Measurements from ENCODE around the gene GCNT2. TPM values are rescaled to one million over a fixed set of nuclear protein-coding genes. Genes with fewer than 3 reads are reported as not detected.

The GCNT2 gene
- total RNA-seq, 1 donor from 2014 or later, result 13.2 TPM

DNA sequence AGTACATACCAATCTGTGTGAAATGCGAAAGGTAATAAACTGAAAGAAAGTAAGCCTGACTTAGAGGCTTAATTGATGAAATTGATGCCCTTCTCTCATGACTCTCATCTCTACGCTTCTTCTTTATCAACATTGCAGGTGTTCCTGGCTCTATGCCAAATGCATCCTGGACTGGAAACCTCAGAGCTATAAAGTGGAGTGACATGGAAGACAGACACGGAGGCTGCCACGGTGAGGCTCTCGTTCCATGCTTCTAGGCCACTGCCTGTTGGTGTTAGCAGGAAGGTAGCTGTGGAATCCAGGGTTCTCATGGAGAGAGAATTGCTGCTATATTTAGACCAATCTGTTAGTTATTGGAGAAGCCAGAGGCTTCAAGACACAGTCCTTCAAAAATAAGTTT lies 100.1 kb downstream of the GCNT2 start:
- H3K27ac Mint-ChIP-seq (ENCODE audit: unreplicated experiment), result peak overlapping the region; percentile 34
- H3K36me3 Mint-ChIP-seq (ENCODE audit: unreplicated experiment), result peaks cover 10% of the 10 kb centered on the region
- H3K9me3 Mint-ChIP-seq (ENCODE audit: unreplicated experiment), result peaks cover 6% of the 10 kb centered on the region
- no peaks in the 10 kb centered on the region for H3K4me1 Mint-ChIP-seq (ENCODE audit: low read depth, unreplicated experiment)
- DNase-seq, result no peak
- H3K27me3 Mint-ChIP-seq (ENCODE audit: unreplicated experiment), result no peaks in the 10 kb centered on the region
- H3K4me3 Mint-ChIP-seq (ENCODE audit: unreplicated experiment), result no peak overlapping the region
- TF ChIP-seq, protein P1, sequence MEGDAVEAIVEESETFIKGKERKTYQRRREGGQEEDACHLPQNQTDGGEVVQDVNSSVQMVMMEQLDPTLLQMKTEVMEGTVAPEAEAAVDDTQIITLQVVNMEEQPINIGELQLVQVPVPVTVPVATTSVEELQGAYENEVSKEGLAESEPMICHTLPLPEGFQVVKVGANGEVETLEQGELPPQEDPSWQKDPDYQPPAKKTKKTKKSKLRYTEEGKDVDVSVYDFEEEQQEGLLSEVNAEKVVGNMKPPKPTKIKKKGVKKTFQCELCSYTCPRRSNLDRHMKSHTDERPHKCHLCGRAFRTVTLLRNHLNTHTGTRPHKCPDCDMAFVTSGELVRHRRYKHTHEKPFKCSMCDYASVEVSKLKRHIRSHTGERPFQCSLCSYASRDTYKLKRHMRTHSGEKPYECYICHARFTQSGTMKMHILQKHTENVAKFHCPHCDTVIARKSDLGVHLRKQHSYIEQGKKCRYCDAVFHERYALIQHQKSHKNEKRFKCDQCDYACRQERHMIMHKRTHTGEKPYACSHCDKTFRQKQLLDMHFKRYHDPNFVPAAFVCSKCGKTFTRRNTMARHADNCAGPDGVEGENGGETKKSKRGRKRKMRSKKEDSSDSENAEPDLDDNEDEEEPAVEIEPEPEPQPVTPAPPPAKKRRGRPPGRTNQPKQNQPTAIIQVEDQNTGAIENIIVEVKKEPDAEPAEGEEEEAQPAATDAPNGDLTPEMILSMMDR (IDR thresholded peaks at IDR 0.05; ENCODE audit: partially characterized antibody, unreplicated experiment), result no peak

DNA sequence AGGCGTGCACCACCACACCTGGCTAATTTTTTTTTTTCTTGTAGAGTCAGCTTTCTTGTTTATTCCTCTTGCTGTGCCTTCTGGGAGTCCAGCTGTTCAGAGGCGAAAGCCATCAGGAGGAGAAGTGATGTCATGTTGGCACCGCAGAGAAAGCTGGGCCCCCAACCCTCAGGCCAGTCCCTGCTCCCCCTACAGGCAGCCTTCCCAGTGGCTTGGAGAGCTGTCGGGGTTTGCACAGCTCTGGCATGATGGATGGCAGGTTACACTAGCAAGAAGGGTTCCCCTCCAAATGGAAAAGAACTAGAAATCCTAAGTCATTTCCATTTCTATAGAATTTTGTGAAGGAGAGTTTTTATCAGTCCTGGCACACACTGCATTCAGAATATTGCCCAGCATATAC lies 100.7 kb downstream of the GCNT2 start:
- Mint-ChIP-seq H3K27me3 (ENCODE audit: unreplicated experiment) (no peaks in the 10 kb centered on the region), H3K9me3 (ENCODE audit: unreplicated experiment) (peaks cover 6% of the 10 kb centered on the region), H3K4me3 (ENCODE audit: unreplicated experiment) (no peak overlapping the region), H3K27ac (ENCODE audit: unreplicated experiment) (no peak overlapping the region), H3K4me1 (ENCODE audit: low read depth, unreplicated experiment) (peaks cover 3% of the 10 kb centered on the region), H3K36me3 (ENCODE audit: unreplicated experiment) (peaks cover 10% of the 10 kb centered on the region)
- no peak for DNase-seq
- TF ChIP-seq, protein P1 (IDR thresholded peaks at IDR 0.05; ENCODE audit: partially characterized antibody, unreplicated experiment), result no peak

DNA sequence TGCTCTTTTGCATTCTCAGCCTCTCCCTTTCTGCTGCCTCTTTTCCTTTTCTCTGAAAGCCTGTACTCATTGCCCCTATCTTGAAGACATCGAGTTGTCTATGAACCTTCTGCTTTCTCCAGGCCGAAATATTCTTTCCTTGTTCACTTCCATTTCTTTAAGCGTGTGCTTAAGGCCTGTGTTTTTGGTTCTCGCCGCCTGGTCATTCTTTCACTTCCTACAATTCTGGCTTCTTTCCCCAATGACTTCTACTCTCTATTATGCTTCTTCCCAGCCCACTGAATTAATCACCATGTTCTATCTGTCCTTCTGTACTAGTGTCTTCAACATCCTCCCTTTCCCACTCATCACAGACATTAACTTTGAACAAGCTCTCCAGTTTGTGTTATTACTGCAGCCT lies 103.7 kb downstream of the GCNT2 start:
- no peaks in the 10 kb centered on the region for H3K27me3 Mint-ChIP-seq (ENCODE audit: unreplicated experiment)
- no peak overlapping the region for H3K27ac Mint-ChIP-seq (ENCODE audit: unreplicated experiment)
- H3K36me3 Mint-ChIP-seq (ENCODE audit: unreplicated experiment), result peaks cover 10% of the 10 kb centered on the region
- no peak for DNase-seq
- H3K4me3 Mint-ChIP-seq (ENCODE audit: unreplicated experiment), result no peak overlapping the region
- TF ChIP-seq, protein P1 (IDR thresholded peaks at IDR 0.05; ENCODE audit: partially characterized antibody, unreplicated experiment), result no peak
- peaks cover 3% of the 10 kb centered on the region for H3K4me1 Mint-ChIP-seq (ENCODE audit: low read depth, unreplicated experiment)
- H3K9me3 Mint-ChIP-seq (ENCODE audit: unreplicated experiment), result peaks cover 2% of the 10 kb centered on the region

DNA sequence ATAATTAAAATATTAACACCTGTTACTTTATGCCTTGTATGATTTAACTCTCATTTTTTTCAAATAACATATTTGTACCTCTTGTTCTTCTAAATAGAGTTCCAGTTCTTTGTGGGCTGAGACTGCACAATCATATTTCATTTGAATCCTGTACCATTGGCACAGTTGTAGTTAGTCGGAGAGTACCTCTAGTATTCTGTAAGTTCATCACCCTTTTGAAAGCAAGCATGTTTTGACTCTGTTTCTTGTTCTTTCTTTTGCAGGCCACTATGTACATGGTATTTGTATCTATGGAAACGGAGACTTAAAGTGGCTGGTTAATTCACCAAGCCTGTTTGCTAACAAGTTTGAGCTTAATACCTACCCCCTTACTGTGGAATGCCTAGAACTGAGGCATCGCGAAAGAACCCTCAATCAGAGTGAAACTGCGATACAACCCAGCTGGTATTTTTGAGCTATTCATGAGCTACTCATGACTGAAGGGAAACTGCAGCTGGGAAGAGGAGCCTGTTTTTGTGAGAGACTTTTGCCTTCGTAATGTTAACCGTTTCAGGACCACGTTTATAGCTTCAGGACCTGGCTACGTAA lies 105.1 kb downstream of the GCNT2 start:
- H3K9me3 Mint-ChIP-seq (ENCODE audit: unreplicated experiment), result peaks cover 2% of the 10 kb centered on the region
- no peak for DNase-seq
- no peaks in the 10 kb centered on the region for H3K27me3 Mint-ChIP-seq (ENCODE audit: unreplicated experiment)
- TF ChIP-seq, protein P1 (IDR thresholded peaks at IDR 0.05; ENCODE audit: partially characterized antibody, unreplicated experiment), result no peak
- peaks cover 3% of the 10 kb centered on the region for H3K4me1 Mint-ChIP-seq (ENCODE audit: low read depth, unreplicated experiment)
- H3K4me3 Mint-ChIP-seq (ENCODE audit: unreplicated experiment), result no peak overlapping the region
- H3K36me3 Mint-ChIP-seq (ENCODE audit: unreplicated experiment), result peaks cover 10% of the 10 kb centered on the region
- H3K27ac Mint-ChIP-seq (ENCODE audit: unreplicated experiment), result no peak overlapping the region

DNA sequence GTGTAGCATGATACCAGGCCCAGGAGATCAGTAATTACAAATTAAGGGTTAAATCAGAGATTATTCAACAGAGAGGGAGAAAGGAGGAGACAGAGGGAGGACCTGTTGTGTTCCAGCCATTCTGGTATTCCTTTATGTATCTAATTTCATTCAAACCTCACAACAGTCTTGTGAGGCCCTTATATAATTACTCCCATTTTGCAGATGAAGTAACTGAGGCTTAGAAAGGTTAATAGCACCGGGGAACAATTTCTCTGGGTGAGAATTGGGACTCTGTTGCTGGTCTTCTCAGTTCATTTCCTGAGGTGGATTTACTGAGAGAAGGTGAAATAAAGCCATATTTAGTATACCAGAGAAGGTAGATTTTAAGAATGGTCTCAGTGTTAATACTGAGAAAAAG lies 106.6 kb downstream of the GCNT2 start:
- TF ChIP-seq, protein P1 (IDR thresholded peaks at IDR 0.05; ENCODE audit: partially characterized antibody, unreplicated experiment), result no peak
- Mint-ChIP-seq H3K4me1 (ENCODE audit: low read depth, unreplicated experiment) (peaks cover 3% of the 10 kb centered on the region), H3K9me3 (ENCODE audit: unreplicated experiment) (peaks cover 2% of the 10 kb centered on the region), H3K27me3 (ENCODE audit: unreplicated experiment) (no peaks in the 10 kb centered on the region), H3K36me3 (ENCODE audit: unreplicated experiment) (peaks cover 9% of the 10 kb centered on the region), H3K27ac (ENCODE audit: unreplicated experiment) (no peak overlapping the region), H3K4me3 (ENCODE audit: unreplicated experiment) (no peak overlapping the region)
- DNase-seq, result no peak

Measured in glutamatergic neuron (in vitro differentiated cells).